Mucosa of descending colon (tissue), 3 donors: ENCODE measurements around the gene HIGD1B. TPM values are rescaled to one million over a fixed set of nuclear protein-coding genes. Genes with fewer than 3 reads are reported as not detected.

Experiments
- ATAC-seq: fragments of 200-7000 bp; cut with Tn5 transposase; one replicate; pipeline ENCODE4 v1.9.1; 2020; ENCODE audit warnings: mild to moderate bottlenecking, moderate library complexity
- DNase-seq, 3 donors: peaks; one replicate each; pipeline ENCODE4 v3.0.0-alpha.2; 2020
- H3K36me3 ChIP-seq: fragments of 200-600 bp; one replicate; pipeline ENCODE4 v1.8.0; 2021; ENCODE audit warnings: low read depth, mild to moderate bottlenecking
- H3K4me1 ChIP-seq: fragments of 200-600 bp; one replicate; pipeline ENCODE4 v1.8.0; 2021; ENCODE audit warnings: low read depth, mild to moderate bottlenecking
- H3K4me3 ChIP-seq: fragments of 200-600 bp; one replicate; pipeline ENCODE4 v1.8.0; 2021; ENCODE audit warnings: mild to moderate bottlenecking
- H3K9me3 ChIP-seq: fragments of 200-600 bp; one replicate; pipeline ENCODE4 v1.8.0; 2021; ENCODE audit warnings: mild to moderate bottlenecking
- intact Hi-C, 2 donors: fragments of 100-400 bp; cut with DNase I in 1 of 2; cut with micrococcal nuclease in 1 of 2; formaldehyde crosslinking; loops; one replicate each; pipeline versions ENCODE4 v1.11.0 to v1.11.1; 2022; cut with DNase I, micrococcal nuclease
- long read RNA-seq, 2 donors: library from polyadenylated mRNA; unstranded; transcript quantifications; one replicate each; pipeline ENCODE4 v2.0.0, GENCODE V29; 2019 to 2021
- total RNA-seq, 3 donors: library from RNA; stranded (reverse); fragmentation: NEBNext Ultra II Directional in 2 of 3; extraction: Animal tissue kit (Norgen Biotek cat#: 25700) in 2 of 3; gene quantifications; one replicate each; pipeline versions ENCODE4 v1.2.1 to v1.2.4, GENCODE V29; 2021 to 2023
- TF ChIP-seq, protein P1 (sequence below): fragments of 200-600 bp; IDR thresholded peaks from one replicate; pipeline ENCODE4 v1.8.0; 2022; ENCODE audit warnings: antibody characterized with exemption, mild to moderate bottlenecking
- donor health status: DM: no; HTN: no; CAD: no; lungs with moderate emphysema.
- donor health status: DM: no; HTN: no; CAD: no.
- donor health status: DM: no; HTN: yes; CAD: no.

HIGD1B gene
- total RNA-seq, result 1 to 10 TPM in 1 of 3 donors, not detected in 2; 1.6 TPM
- long read RNA-seq, donor 1, partial matches to known transcripts, result 0 of 2 reads
- long read RNA-seq, donor 1, other reads (novel, unspliced or antisense), result 2 of 2 reads
- long read RNA-seq, donor 2, partial matches to known transcripts, result 0 of 1 reads
- long read RNA-seq, donor 2, other reads (novel, unspliced or antisense), result 1 of 1 reads

DNA sequence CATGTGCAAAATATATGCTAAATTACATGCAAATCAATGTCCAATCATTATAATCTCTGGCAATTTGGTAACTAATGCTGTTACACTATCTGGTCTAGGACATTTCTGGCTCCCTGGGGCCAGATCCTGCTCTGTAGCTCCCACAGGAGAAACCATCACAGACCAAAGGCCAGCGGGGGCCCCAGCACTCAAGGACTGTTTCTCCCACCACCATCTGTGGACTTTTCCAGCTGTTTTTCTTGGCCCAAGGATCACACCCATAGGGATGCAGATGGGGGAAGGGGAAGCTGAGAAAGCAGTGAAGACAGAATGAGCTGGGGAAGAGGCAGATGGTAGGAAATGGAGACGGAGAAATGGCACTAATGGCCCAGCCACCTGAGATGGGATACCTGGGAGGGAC lies at the start of gene HIGD1B:
Gene HIGD1B (plus strand): TSS at position 298 of the 400 bp plus-strand sequence. CDS start 270 bp downstream, outside the sequence.
- ATAC-seq (no peak), DNase-seq (no peak)
- TF ChIP-seq, protein P1, sequence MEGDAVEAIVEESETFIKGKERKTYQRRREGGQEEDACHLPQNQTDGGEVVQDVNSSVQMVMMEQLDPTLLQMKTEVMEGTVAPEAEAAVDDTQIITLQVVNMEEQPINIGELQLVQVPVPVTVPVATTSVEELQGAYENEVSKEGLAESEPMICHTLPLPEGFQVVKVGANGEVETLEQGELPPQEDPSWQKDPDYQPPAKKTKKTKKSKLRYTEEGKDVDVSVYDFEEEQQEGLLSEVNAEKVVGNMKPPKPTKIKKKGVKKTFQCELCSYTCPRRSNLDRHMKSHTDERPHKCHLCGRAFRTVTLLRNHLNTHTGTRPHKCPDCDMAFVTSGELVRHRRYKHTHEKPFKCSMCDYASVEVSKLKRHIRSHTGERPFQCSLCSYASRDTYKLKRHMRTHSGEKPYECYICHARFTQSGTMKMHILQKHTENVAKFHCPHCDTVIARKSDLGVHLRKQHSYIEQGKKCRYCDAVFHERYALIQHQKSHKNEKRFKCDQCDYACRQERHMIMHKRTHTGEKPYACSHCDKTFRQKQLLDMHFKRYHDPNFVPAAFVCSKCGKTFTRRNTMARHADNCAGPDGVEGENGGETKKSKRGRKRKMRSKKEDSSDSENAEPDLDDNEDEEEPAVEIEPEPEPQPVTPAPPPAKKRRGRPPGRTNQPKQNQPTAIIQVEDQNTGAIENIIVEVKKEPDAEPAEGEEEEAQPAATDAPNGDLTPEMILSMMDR, result no peak
- Histone ChIP-seq H3K4me1 (no peaks in the 10 kb centered on the region), H3K9me3 (no peaks in the 10 kb centered on the region), H3K36me3 (no peaks in the 10 kb centered on the region), H3K4me3 (no peak within 1 kb of the TSS)
- intact Hi-C loops, result no loop called here

GRCh38 chr17:44798356-44798755 lies 49.3 kb upstream of the HIGD1B start:
- H3K4me3 ChIP-seq, result no peak overlapping the region
- intact Hi-C loops, result no loop called here
- ATAC-seq (no peak), DNase-seq (no peak)
- no peaks in the 10 kb centered on the region for H3K36me3 ChIP-seq
- H3K9me3 ChIP-seq, result no peaks in the 10 kb centered on the region
- TF ChIP-seq, protein P1, result no peak
- H3K4me1 ChIP-seq, result no peaks in the 10 kb centered on the region

GRCh38 chr17:44801880-44802279 lies 45.8 kb upstream of the HIGD1B start:
- ATAC-seq (no peak), DNase-seq (no peak)
- no peak overlapping the region for H3K4me3 ChIP-seq
- no peaks in the 10 kb centered on the region for H3K4me1 ChIP-seq
- H3K36me3 ChIP-seq, result no peaks in the 10 kb centered on the region
- intact Hi-C loops, result no loop called here
- TF ChIP-seq, protein P1, result no peak
- H3K9me3 ChIP-seq, result no peaks in the 10 kb centered on the region

- Histone ChIP-seq H3K9me3 (no peaks in the 10 kb centered on the region), H3K4me3 (no peak overlapping the region), H3K36me3 (no peaks in the 10 kb centered on the region), H3K4me1 (no peaks in the 10 kb centered on the region)
- TF ChIP-seq, protein P1, result no peak
- intact Hi-C loops, result no loop called here
- ATAC-seq (no peak), DNase-seq (no peak)
Measured at GRCh38 chr17:44804302-44805089, 43.2 kb upstream of the HIGD1B start.

GRCh38 chr17:44807093-44807816 lies 40.4 kb upstream of the HIGD1B start:
- no peaks in the 10 kb centered on the region for H3K4me1 ChIP-seq
- DNase-seq (no peak), ATAC-seq (no peak)
- intact Hi-C loops, result no loop called here
- H3K4me3 ChIP-seq, result no peak overlapping the region
- TF ChIP-seq, protein P1, result no peak
- H3K36me3 ChIP-seq, result no peaks in the 10 kb centered on the region
- H3K9me3 ChIP-seq, result no peaks in the 10 kb centered on the region
